ENCODE data around the gene GPR146. TPM values are rescaled to one million over a fixed set of nuclear protein-coding genes. Genes with fewer than 3 reads are reported as not detected.

The GPR146 gene
- total and polyA plus RNA-seq, 2 of the 8 experiments (the other 6 are each of a cell fraction or from before 2014, with no cell fraction given): 1.8 to 2.7 TPM

GRCh38 chr7:1086588-1087464 lies 42.5 kb downstream of the GPR146 start (continued):
- TF ChIP-seq, protein P1, sequence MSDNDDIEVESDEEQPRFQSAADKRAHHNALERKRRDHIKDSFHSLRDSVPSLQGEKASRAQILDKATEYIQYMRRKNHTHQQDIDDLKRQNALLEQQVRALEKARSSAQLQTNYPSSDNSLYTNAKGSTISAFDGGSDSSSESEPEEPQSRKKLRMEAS (IDR thresholded peaks at IDR 0.05): peak; percentile 61
- TF ChIP-seq TCF12 (IDR thresholded peaks at IDR 0.05; ENCODE audit: low read depth, low read length): no peak
- TF ChIP-seq CBX8 (IDR thresholded peaks at IDR 0.05; ENCODE audit: borderline replicate concordance, low read depth, low read length): no peak
- no peak for TF ChIP-seq EGR1 (IDR thresholded peaks at IDR 0.05; ENCODE audit: borderline replicate concordance, low read depth, low read length)
- TF ChIP-seq CHD1 (IDR thresholded peaks at IDR 0.05; ENCODE audit: low read depth, low read length): no peak
- no peak for TF ChIP-seq PHF8 (conservative IDR thresholded peaks at IDR 0.05; ENCODE audit: low read depth, low read length)
- no peak for TF ChIP-seq RNF2 (IDR thresholded peaks at IDR 0.05; ENCODE audit: borderline replicate concordance, low read depth, low read length, missing control alignments, poor library complexity, severe bottlenecking)
- TF ChIP-seq CBX5 (IDR thresholded peaks at IDR 0.05; ENCODE audit: low read depth, low read length): no peak
- TF ChIP-seq, protein P2, sequence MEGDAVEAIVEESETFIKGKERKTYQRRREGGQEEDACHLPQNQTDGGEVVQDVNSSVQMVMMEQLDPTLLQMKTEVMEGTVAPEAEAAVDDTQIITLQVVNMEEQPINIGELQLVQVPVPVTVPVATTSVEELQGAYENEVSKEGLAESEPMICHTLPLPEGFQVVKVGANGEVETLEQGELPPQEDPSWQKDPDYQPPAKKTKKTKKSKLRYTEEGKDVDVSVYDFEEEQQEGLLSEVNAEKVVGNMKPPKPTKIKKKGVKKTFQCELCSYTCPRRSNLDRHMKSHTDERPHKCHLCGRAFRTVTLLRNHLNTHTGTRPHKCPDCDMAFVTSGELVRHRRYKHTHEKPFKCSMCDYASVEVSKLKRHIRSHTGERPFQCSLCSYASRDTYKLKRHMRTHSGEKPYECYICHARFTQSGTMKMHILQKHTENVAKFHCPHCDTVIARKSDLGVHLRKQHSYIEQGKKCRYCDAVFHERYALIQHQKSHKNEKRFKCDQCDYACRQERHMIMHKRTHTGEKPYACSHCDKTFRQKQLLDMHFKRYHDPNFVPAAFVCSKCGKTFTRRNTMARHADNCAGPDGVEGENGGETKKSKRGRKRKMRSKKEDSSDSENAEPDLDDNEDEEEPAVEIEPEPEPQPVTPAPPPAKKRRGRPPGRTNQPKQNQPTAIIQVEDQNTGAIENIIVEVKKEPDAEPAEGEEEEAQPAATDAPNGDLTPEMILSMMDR (IDR thresholded peaks at IDR 0.05; ENCODE audit: control extremely low read depth in 1 of 3, insufficient read depth in 1 of 3, low read depth in 1 of 3, low read length in 3 of 3): peak in 2 of 3 experiments; percentile 71 to 88; a peak in 3 of 4 replicates
- TF ChIP-seq KDM4A (IDR thresholded peaks at IDR 0.05; ENCODE audit: low read depth, low read length, severe bottlenecking): no peak
- no peak for TF ChIP-seq RXRA (IDR thresholded peaks at IDR 0.05; ENCODE audit: insufficient read depth, low read depth, low read length)
- TF ChIP-seq RBBP5 (IDR thresholded peaks at IDR 0.05; ENCODE audit: borderline replicate concordance, low read depth, low read length): no peak
- TF ChIP-seq SAP30 (IDR thresholded peaks at IDR 0.05; ENCODE audit: insufficient read depth, insufficient replicate concordance, low read length): no peak
- TF ChIP-seq EP300 (IDR thresholded peaks at IDR 0.05; ENCODE audit: borderline replicate concordance in 1 of 2, low read depth in 2 of 2, low read length in 2 of 2): no peak
- no peak for TF ChIP-seq SUZ12 (IDR thresholded peaks at IDR 0.05; ENCODE audit: low read length)
- TF ChIP-seq SP2 (IDR thresholded peaks at IDR 0.05; ENCODE audit: low read length): no peak
- TF ChIP-seq ASH2L (IDR thresholded peaks at IDR 0.05; ENCODE audit: low read length): no peak
- TF ChIP-seq CREB1 (IDR thresholded peaks at IDR 0.05): 0 out of 2 replicates have a peak, but pooled peaks have one; percentile 33
- TF ChIP-seq SP4 (IDR thresholded peaks at IDR 0.05; ENCODE audit: low read length): no peak
- no peak for TF ChIP-seq CTBP2 (IDR thresholded peaks at IDR 0.05; ENCODE audit: borderline replicate concordance, insufficient read depth, insufficient read length, low read length)

All from H1 (cell line).